Loucy (cell line): ENCODE results near the gene GKN2.

ENCODE experiments used
- CTCF ChIP-seq: fragments of 200-600 bp; sonication (generic); conservative IDR thresholded peaks from 2 replicates; pipeline ENCODE4 v1.5.1; 2014; ENCODE audit warnings: mild to moderate bottlenecking, antibody characterized with exemption, low read length
- EZH2phosphoT487 ChIP-seq: fragments of 200-600 bp; IDR thresholded peaks from 2 replicates; pipeline ENCODE4 v1.6.1; 2018; ENCODE audit warnings: antibody characterized with exemption, mild to moderate bottlenecking, moderate library complexity, borderline replicate concordance

DNA sequence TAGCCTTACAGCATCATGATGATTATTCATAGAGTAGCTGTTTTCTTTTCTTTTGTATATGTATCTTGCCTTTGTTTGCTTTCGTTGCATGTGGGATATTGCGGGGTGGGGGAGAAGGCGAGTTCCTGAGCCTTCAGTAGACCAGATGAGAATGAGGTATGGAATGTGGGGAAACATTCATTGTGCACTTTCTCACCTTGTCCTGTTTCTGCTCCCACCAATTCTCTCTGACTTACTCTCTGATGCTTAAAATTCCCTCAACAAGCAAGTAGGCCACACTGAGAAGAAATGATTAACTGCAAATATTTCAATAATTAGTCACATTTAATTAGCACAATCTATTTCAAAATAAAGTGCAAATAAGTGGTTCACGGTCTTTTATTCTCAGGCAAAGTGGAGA lies 31.0 kb downstream of the GKN2 start:
- TF ChIP-seq CTCF (no peak), EZH2phosphoT487 (no peak)
